SK-N-SH treated with all-trans-retinoic acid at 6 μM for 48 hours (cell line): ENCODE measurements around the gene SPECC1.

Experiments used
- ATAC-seq: fragments of 200-7000 bp; cut with Tn5 transposase; 3 replicates; pipeline ENCODE4 v1.9.1; 2020; ENCODE audit warnings: mild to moderate bottlenecking, moderate library complexity
- ARNTL ChIP-seq: fragments of 450-650 bp; formaldehyde crosslinking; IDR thresholded peaks from 2 replicates; pipeline ENCODE4 v1.5.0; 2020; ENCODE audit warnings: low read depth, mild to moderate bottlenecking, moderate library complexity, borderline replicate concordance
- BACH2 ChIP-seq: fragments of 250-450 bp; sonication (Bioruptor Pico); IDR thresholded peaks from 2 replicates; pipeline ENCODE4 v1.9.0; 2021; ENCODE audit warnings: mild to moderate bottlenecking, borderline replicate concordance
- CREB5 ChIP-seq: fragments of 250-450 bp; sonication (Bioruptor Pico); IDR thresholded peaks from 2 replicates; pipeline ENCODE4 v1.5.1; 2020; ENCODE audit warnings: low read depth, mild to moderate bottlenecking, moderate library complexity
- CSRNP3 ChIP-seq: fragments of 250-450 bp; sonication (Bioruptor Pico); IDR thresholded peaks from 2 replicates; pipeline ENCODE4 v1.5.1; 2021; ENCODE audit warnings: mild to moderate bottlenecking, moderate library complexity
- ESRRG ChIP-seq: fragments of 250-450 bp; sonication (Bioruptor Pico); IDR thresholded peaks from 2 replicates; pipeline ENCODE4 v1.6.1; 2021; ENCODE audit warnings: mild to moderate bottlenecking
- GLIS3 ChIP-seq: fragments of 250-450 bp; sonication (Bioruptor Pico); IDR thresholded peaks from 2 replicates; pipeline ENCODE4 v1.5.0; 2020; ENCODE audit warnings: mild to moderate bottlenecking, moderate library complexity
- ISL1 ChIP-seq: fragments of 250-450 bp; sonication (Bioruptor Pico); IDR thresholded peaks from 2 replicates; pipeline ENCODE4 v2.1.2; 2022; ENCODE audit warnings: mild to moderate bottlenecking, moderate library complexity
- OSR1 ChIP-seq: fragments of 250-450 bp; sonication (Bioruptor Pico); IDR thresholded peaks from 2 replicates; pipeline ENCODE4 v1.8.0; 2022; ENCODE audit warnings: moderate library complexity, mild to moderate bottlenecking, inconsistent platforms
- PATZ1 ChIP-seq: fragments of 250-450 bp; sonication (Bioruptor Pico); IDR thresholded peaks from 2 replicates; pipeline ENCODE4 v1.8.0; 2020; ENCODE audit warnings: mild to moderate bottlenecking, moderate library complexity, borderline replicate concordance
- POU6F1 ChIP-seq: fragments of 250-450 bp; sonication (Bioruptor Pico); IDR thresholded peaks from 2 replicates; pipeline ENCODE4 v1.8.0; 2021; ENCODE audit warnings: low read depth, mild to moderate bottlenecking, moderate library complexity, borderline replicate concordance
- RARB ChIP-seq: fragments of 250-450 bp; sonication (Bioruptor Pico); IDR thresholded peaks from 2 replicates; pipeline ENCODE4 v1.8.0; 2021; ENCODE audit warnings: mild to moderate bottlenecking, moderate library complexity
- SNAI2 ChIP-seq: fragments of 250-450 bp; sonication (Bioruptor Pico); IDR thresholded peaks from 2 replicates; pipeline ENCODE4 v1.5.0; 2020; ENCODE audit warnings: mild to moderate bottlenecking, moderate library complexity
- TCF4 ChIP-seq: fragments of 250-450 bp; sonication (Bioruptor Pico); IDR thresholded peaks from 2 replicates; pipeline ENCODE4 v1.8.0; 2021; ENCODE audit warnings: mild to moderate bottlenecking, moderate library complexity, borderline replicate concordance
- TOX ChIP-seq: fragments of 250-450 bp; sonication (Bioruptor Pico); IDR thresholded peaks from 2 replicates; pipeline ENCODE4 v1.8.0; 2021; ENCODE audit warnings: mild to moderate bottlenecking, moderate library complexity, borderline replicate concordance
- TSHZ2 ChIP-seq: fragments of 250-450 bp; sonication (Bioruptor Pico); IDR thresholded peaks from 2 replicates; pipeline ENCODE4 v1.5.0; 2020; ENCODE audit warnings: mild to moderate bottlenecking, moderate library complexity
- ZFP30 ChIP-seq: fragments of 450-650 bp; formaldehyde crosslinking; IDR thresholded peaks from 2 replicates; pipeline ENCODE4 v1.5.0; 2022; ENCODE audit warnings: mild to moderate bottlenecking, moderate library complexity
- ZNF70 ChIP-seq: fragments of 450-650 bp; formaldehyde crosslinking; IDR thresholded peaks from 2 replicates; pipeline ENCODE4 v1.5.0; 2020; ENCODE audit warnings: mild to moderate bottlenecking, moderate library complexity
- ZNF8 ChIP-seq: fragments of 450-650 bp; formaldehyde crosslinking; IDR thresholded peaks from 2 replicates; pipeline ENCODE4 v1.5.0; 2020; ENCODE audit warnings: mild to moderate bottlenecking, moderate library complexity

The SPECC1 gene

GRCh38 chr17:20310481-20310880, 301.3 kb downstream of the SPECC1 start (continued):
- TF ChIP-seq CREB5, result no peak
- no peak for TF ChIP-seq RARB (CRISPR knock-in tag)
- no peak for TF ChIP-seq ESRRG (CRISPR knock-in tag)
- no peak for TF ChIP-seq TOX (CRISPR knock-in tag)

- no peak for ATAC-seq
- TF ChIP-seq ARNTL (CRISPR knock-in tag), result no peak
- no peak for TF ChIP-seq ZNF70
Measured at GRCh38 chr17:20313306-20313705, 304.1 kb downstream of the SPECC1 start.

- TF ChIP-seq TCF4 (CRISPR knock-in tag), result no peak
- TF ChIP-seq TSHZ2 (CRISPR knock-in tag), result no peak
- TF ChIP-seq ZFP30 (CRISPR knock-in tag), result no peak
- no peak for TF ChIP-seq SNAI2 (CRISPR knock-in tag)
- no peak for TF ChIP-seq TOX (CRISPR knock-in tag)
- TF ChIP-seq BACH2 (CRISPR knock-in tag), result no peak
- no peak for TF ChIP-seq RARB (CRISPR knock-in tag)
- no peak for TF ChIP-seq CREB5
- no peak for TF ChIP-seq PATZ1 (CRISPR knock-in tag)
- TF ChIP-seq ZNF70, result no peak
- TF ChIP-seq ISL1, result no peak
- TF ChIP-seq CSRNP3, result no peak
- no peak for TF ChIP-seq POU6F1 (CRISPR knock-in tag)
- no peak for TF ChIP-seq ESRRG (CRISPR knock-in tag)
- TF ChIP-seq ZNF8 (CRISPR knock-in tag), result no peak
- TF ChIP-seq, all 23 proteins: peak for 0
- ATAC-seq, result no peak
Measured at GRCh38 chr17:20313891-20314290, 304.7 kb downstream of the SPECC1 start.

- no peak for ATAC-seq
- TF ChIP-seq RARB (CRISPR knock-in tag) (no peak), SNAI2 (CRISPR knock-in tag) (no peak), TOX (CRISPR knock-in tag) (no peak), PATZ1 (CRISPR knock-in tag) (no peak), GLIS3 (CRISPR knock-in tag) (no peak), TSHZ2 (CRISPR knock-in tag) (no peak), ZNF70 (no peak), OSR1 (no peak), CSRNP3 (no peak), ISL1 (no peak)
Measured at GRCh38 chr17:20314834-20315233, 305.7 kb downstream of the SPECC1 start.
